ENCODE data around the gene GNGT1. TPM values are rescaled to one million over a fixed set of nuclear protein-coding genes. Genes with fewer than 3 reads are reported as not detected.

The GNGT1 gene

DNA sequence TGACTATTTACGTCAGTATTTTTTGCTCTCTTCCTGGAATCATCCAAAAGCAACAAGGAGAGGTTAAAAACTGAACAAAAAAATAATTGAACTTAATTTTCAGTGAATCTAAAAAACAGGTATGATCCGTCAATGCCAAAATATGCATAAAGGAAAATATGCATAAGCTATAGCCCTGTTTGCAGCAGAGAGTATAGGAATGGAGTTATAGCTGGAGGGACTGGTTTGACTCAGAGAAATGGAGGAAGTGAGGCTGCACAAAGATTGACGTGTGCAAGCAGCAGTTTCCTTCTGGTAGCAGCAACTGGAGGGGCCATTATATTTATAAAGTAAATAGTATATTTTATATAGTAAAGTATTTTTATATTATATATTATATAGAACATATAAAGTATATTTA, 52.3 kb downstream of the GNGT1 start:
- Histone ChIP-seq H3K4me1 (ENCODE audit: control insufficient read depth in 2 of 2, insufficient read depth in 1 of 2, low read depth in 1 of 2, low read length in 2 of 2) (no peaks in the 10 kb centered on the region), H2BK12ac (ENCODE audit: low read length) (no peak overlapping the region), H2AFZ (ENCODE audit: low read length) (no peak overlapping the region), H3K27me3 (ENCODE audit: control insufficient read depth in 3 of 3, insufficient read depth in 3 of 3, low read depth in 1 of 3, low read length in 3 of 3) (no peaks in the 10 kb centered on the region), H4K8ac (ENCODE audit: low read depth, low read length) (no peak overlapping the region), H2AK5ac (ENCODE audit: low read depth, low read length) (no peak overlapping the region), H3K14ac (ENCODE audit: low read length) (no peak overlapping the region), H3K27ac (replicated peaks; ENCODE audit: low read length) (no peak overlapping the region), H3K23ac (ENCODE audit: low read depth, low read length, poor library complexity) (no peak overlapping the region), H3K4me3 (ENCODE audit: low read length in 2 of 2) (no peak overlapping the region), H3K18ac (ENCODE audit: low read length) (no peak overlapping the region), H3K4me2 (ENCODE audit: insufficient read depth, low read length, poor library complexity, severe bottlenecking) (no peak overlapping the region), H3K9ac (ENCODE audit: low read depth, low read length, poor library complexity) (no peak overlapping the region), H3K4ac (ENCODE audit: low read length) (no peak overlapping the region), H4K91ac (ENCODE audit: low read depth, low read length, poor library complexity) (no peak overlapping the region), H2BK15ac (ENCODE audit: low read length) (no peak overlapping the region), H3K9me3 (replicated peaks in 1 of 2; ENCODE audit: control insufficient read depth in 2 of 2, insufficient read depth in 1 of 2, low read depth in 1 of 2, low read length in 2 of 2) (no peaks in the 10 kb centered on the region), H2BK120ac (ENCODE audit: low read depth, low read length) (no peak overlapping the region), H2BK5ac (ENCODE audit: low read length) (no peak overlapping the region), H3K79me1 (ENCODE audit: low read depth, low read length) (no peaks in the 10 kb centered on the region), H3K36me3 (replicated peaks in 1 of 2; ENCODE audit: control insufficient read depth in 2 of 2, insufficient read depth in 2 of 2, low read length in 2 of 2) (no peaks in the 10 kb centered on the region)
- DNase-seq (ENCODE audit: low spot score): no peak
- WGBS, 2 donors (ENCODE audit: extremely low coverage in 2 of 2, insufficient read length in 2 of 2, insufficient replicate concordance in 1 of 2): no CpG with 5 or more reads among the region's 3 CpGs

Small RNA genes lying within 50 kb of the gene (small RNA-seq; reads per million reads assigned to genes)
- gene AC002076.2 (ENCODE audit: insufficient read depth): not detected

Data from neuronal stem cell (in vitro differentiated cells).